Measurements from ENCODE around the gene AGAP6.
"Not testable (repeated sequence)": the region's sequence is repeated elsewhere in the genome, so short reads cannot be mapped to it uniquely, and the experiment has no call there.

AGAP6 gene

DNA sequence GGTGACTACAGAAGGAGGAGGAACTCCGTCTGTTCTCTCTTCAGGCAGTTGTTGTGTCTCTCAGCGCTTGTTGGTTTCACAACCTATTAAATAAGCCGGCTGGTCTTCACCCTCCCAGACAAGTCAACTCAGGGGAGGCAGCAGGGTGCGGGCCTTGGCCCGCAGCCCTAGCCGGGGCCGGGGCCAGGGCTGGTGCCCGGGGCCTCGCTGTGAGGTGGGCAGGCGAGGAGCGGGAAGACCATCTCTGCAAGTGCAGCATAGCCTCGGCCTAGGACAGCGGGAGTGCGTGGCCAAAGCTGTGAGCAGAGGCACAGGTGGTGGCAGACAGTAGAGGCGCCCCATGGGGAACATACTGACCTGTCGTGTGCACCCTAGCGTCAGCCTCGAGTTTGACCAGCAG lies at the start of gene AGAP6:
Gene AGAP6, plus strand, starts transcription at position 31 of the 400 bp plus-strand sequence. Its CDS starts 310 bp downstream, at position 341.
- not testable (repeated sequence) for DNase-seq

GRCh38 chr10:49941447-49942338 lies 46.5 kb upstream of the AGAP6 start, which contains the start of the genes PARG and TIMM23B:
PARG (minus strand) TSS chr10:49942027; CDS start chr10:49941725, 302 bp downstream.
TIMM23B (plus strand) TSS chr10:49942053; CDS start chr10:49942195, 142 bp downstream.
- DNase-seq, result peak; percentile 84

DNA sequence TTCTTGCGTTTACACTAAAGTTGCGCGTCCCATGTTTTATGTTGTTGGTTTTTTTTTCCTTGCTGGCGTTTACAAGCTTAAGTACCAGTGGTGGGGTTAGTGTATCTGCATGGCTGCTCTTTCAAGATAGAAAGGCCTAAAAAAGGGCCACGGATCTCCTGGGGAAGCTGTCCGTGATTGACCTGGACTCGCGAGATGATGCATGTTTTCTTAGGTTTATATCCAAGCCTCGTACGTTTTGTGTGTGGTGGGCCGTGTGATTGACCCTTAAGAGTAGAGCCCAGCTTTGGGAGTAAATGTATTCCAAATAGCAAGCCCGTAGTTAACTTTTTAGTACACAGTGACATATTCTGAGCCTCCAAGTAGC lies 45.9 kb upstream of the AGAP6 start:
- DNase-seq, result not testable (repeated sequence)

GRCh38 chr10:49943607-49944006 lies 44.6 kb upstream of the AGAP6 start:
- not testable (repeated sequence) for DNase-seq

DNA sequence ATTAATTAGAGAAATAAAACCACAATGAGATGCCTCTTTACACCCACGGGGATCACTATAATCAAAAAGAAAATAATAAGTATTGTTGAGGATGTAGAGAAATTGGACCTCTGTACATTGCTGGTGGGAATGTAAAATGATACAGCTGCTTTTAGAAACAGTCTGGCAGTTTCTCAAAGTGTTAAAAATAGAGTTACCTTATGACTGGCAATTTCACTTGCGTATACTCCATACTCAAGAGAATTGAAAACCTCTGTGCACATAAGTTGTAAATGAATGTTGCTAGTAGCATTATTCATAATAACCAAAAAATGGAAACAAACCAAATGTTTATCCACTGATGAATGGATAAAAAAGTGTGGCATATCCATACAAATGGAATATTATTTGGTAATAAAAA lies 40.1 kb upstream of the AGAP6 start:
- DNase-seq, result not testable (repeated sequence)

GRCh38 chr10:49948737-49949136 lies 39.5 kb upstream of the AGAP6 start:
- DNase-seq, result not testable (repeated sequence)

DNA sequence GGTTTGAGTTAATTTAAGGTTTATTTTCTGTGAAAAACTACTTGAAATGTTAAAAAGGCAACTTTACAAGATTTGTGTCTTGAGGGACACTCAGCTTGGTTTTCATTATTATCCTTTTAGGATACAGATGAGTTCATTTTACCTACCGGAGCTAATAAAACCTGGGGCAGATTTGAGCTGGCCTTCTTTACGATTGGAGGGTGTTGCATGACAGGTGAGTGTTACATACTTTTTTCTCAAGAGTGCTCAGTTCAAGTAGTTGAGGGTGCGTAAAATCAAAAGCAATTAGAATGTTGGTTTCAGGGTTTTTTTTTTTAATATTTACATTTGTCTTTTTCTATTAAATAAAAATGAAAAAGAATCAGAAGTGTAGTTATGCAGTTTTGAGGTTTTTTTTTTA lies 36.2 kb upstream of the AGAP6 start:
- DNase-seq, result not testable (repeated sequence)

DNA sequence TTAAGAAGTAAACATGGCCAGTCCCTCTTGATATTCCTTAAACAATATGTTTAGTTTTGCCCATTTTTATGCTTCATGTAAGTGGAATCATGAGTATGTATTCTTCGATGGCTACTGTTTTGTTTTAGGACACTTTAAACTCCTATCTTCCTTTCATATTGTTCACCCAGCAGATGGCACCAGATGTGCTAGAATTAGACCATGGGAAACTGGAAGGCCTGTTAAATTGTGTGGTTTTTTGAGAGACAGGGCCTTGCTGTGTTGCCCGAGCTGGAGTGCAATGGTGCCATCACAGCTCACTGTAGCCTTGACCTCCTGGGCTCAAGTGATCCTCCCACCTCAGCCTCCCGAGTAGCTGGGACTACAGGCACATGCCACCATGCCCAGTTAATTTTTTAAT lies 35.1 kb upstream of the AGAP6 start:
- peak; percentile 3 for DNase-seq

GRCh38 chr10:49970331-49970857 lies 17.8 kb upstream of the AGAP6 start:
- DNase-seq, result not testable (repeated sequence)

- DNase-seq, result not testable (repeated sequence)
Measured at GRCh38 chr10:49971466-49971865, 16.7 kb upstream of the AGAP6 start.

DNA sequence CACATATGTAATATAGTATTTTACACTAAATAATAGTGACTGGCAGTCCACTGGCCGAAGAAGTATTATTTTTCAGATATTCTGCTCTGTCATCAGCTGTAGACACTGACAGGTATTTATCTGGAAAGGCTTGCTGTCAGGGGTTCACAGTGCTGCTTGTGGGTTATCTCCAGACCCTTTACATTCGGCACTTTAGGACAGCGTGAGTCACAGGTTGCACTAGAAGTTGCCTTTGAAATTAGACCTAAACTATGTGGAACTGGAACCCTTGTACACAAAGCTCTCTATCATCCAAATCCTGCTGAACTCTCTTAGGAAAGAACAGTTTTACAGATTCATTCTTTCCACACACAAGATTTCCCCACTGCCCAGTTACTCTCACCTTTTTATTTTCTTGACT lies 16.1 kb upstream of the AGAP6 start:
- not testable (repeated sequence) for DNase-seq

DNA sequence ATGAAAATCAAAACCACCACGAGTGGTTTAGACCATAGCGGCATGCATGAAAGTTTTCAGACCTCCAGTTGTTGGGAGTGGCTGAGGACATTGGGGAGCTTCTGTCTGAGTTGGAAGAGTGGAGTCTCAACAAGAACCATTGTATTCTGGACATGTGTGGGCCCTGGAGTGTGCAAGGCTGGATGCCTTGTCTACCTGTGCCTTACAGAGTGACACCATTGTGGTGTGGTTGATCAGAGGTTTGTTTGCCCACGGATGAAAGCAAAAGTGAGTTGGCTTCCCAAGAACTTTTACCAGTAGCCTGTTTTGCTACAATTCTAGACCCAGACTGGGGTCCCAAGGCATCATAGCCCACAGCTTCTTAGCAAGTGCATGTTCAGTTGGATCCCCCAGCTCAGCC lies 10.4 kb upstream of the AGAP6 start:
- not testable (repeated sequence) for DNase-seq

- DNase-seq, result not testable (repeated sequence)
Measured at GRCh38 chr10:49987207-49987606, 999 bp upstream of the AGAP6 start.

- DNase-seq, result not testable (repeated sequence)
Measured at GRCh38 chr10:49995321-49995720, 7.1 kb downstream of the AGAP6 start.

- DNase-seq, result not testable (repeated sequence)
Measured at GRCh38 chr10:50014024-50014423, 25.8 kb downstream of the AGAP6 start.

DNA sequence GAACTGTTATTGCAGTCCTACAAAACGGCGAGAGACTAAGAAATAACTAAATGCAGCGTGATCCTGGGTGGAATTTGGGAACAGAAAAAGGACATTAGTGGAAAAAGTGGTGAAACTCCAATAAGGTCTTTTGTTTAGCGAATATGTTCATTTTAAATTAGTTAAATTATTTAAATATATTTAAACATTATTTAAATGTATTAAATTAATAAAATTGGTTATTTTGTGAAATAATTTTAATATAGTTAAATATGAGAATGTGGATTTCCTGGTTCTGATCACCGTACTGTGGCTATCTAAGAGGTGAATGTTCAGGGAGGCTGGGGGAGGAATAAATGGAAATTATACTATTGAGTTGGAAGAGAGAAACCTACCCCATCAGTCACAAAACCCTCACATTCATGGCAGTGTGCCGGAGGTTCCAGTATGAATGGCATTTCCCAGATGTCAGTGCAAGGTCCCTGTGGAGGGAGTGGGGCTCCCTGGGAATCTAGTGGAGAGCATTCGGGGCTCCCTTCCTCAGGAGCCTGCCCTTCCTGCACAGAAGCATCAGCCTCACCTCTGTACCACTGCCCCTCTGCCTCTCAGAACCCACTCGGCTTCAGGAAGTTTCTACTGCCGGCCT lies 27.5 kb downstream of the AGAP6 start:
- DNase-seq, result not testable (repeated sequence)

GRCh38 chr10:50016926-50017325 lies 28.7 kb downstream of the AGAP6 start:
- not testable (repeated sequence) for DNase-seq

DNA sequence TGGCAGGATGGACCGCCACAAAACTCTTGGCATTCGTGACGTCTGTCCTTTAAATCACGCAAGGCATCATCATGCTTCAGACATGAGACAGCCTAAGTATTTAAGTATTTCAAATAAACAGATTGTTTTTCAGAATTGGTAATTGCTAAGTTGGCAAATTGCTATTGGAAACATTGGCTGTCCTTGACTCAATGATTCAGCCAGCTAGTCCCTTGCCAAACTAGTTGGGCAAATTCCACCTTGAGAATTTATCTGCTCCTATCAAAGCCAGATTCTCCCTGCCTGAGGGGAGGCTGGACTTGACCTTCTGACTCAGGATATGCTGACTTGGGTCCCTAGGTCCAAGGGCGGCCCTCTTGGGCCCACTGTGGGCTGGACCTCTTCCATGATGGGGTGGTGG lies 29.4 kb downstream of the AGAP6 start:
- not testable (repeated sequence) for DNase-seq

- not testable (repeated sequence) for DNase-seq
Measured at GRCh38 chr10:50019279-50019678, 31.1 kb downstream of the AGAP6 start.

GRCh38 chr10:50020451-50021024 lies 32.3 kb downstream of the AGAP6 start:
- DNase-seq, result not testable (repeated sequence)

DNA sequence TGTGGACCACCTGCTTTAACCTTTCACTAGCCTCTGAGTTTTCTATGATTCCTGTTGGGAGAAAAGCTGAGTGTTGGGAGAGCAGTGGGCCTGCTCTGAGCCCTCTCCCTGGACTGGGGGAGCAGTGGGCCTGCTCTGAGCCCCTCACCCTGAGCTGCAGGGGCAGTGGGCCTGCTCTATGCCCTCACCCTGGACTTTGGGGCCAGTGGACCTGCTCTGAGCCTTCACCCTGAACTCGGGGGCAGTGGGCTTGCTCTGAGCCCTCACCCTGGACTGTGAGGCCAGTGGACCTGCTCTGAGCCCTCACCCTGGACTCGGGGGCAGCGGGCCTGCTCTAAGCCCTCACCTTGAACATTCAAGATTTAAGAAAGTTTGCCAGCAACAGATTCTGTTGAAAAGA lies 33.4 kb downstream of the AGAP6 start:
- DNase-seq, result no peak

GRCh38 chr10:50024716-50025383 lies 36.6 kb downstream of the AGAP6 start:
- DNase-seq, result not testable (repeated sequence)

GRCh38 chr10:50025627-50026026 lies 37.4 kb downstream of the AGAP6 start:
- DNase-seq, result no peak
